KMS-11 (cell line): ENCODE data around the gene GAS2.

ENCODE experiments used
- H2AFZ ChIP-seq: fragments of 200-600 bp; sonication (generic); 2 replicates; pipeline ENCODE4 v1.6.1; 2016; ENCODE audit warnings: antibody characterized with exemption, mixed run types, low read depth
- H3K27ac ChIP-seq: fragments of 200-600 bp; sonication (generic); 2 replicates; pipeline ENCODE4 v1.6.1; 2016; ENCODE audit warnings: mild to moderate bottlenecking, mixed run types
- H3K27me3 ChIP-seq: fragments of 200-600 bp; sonication (generic); 2 replicates; pipeline ENCODE4 v1.6.1; 2017; ENCODE audit warnings: mild to moderate bottlenecking, low read depth, mixed run types, moderate library complexity; ENCODE audit not compliant: insufficient read depth
- H3K36me3 ChIP-seq: fragments of 200-600 bp; sonication (generic); 2 replicates; pipeline ENCODE4 v1.6.1; 2017; ENCODE audit warnings: mild to moderate bottlenecking, mixed run types; ENCODE audit not compliant: insufficient read depth
- H3K4me1 ChIP-seq: fragments of 200-600 bp; sonication (generic); 2 replicates; pipeline ENCODE4 v1.6.1; 2016; ENCODE audit warnings: mild to moderate bottlenecking, low read depth, mixed run types; ENCODE audit not compliant: poor library complexity, severe bottlenecking
- H3K4me2 ChIP-seq: fragments of 200-600 bp; sonication (generic); 2 replicates; pipeline ENCODE4 v1.7.0; 2016; ENCODE audit warnings: mild to moderate bottlenecking, mixed run types
- H3K4me3 ChIP-seq: fragments of 200-600 bp; sonication (generic); IDR thresholded peaks from 2 replicates; pipeline ENCODE4 v1.6.1; 2017; ENCODE audit warnings: low read depth, low read length, mixed read lengths; ENCODE audit not compliant: insufficient read depth
- H3K79me2 ChIP-seq: fragments of 200-600 bp; sonication (generic); 2 replicates; pipeline ENCODE4 v1.6.1; 2016; ENCODE audit warnings: low read depth, mixed run types; ENCODE audit not compliant: insufficient read depth
- H3K9ac ChIP-seq: fragments of 200-600 bp; sonication (generic); 2 replicates; pipeline ENCODE4 v1.6.1; 2016; ENCODE audit warnings: mild to moderate bottlenecking, mixed run types
- H4K20me1 ChIP-seq: fragments of 200-600 bp; sonication (generic); 2 replicates; pipeline ENCODE4 v1.6.1; 2016; ENCODE audit warnings: mild to moderate bottlenecking, mixed run types; ENCODE audit not compliant: insufficient read depth
- CTCF ChIP-seq: fragments of 200-600 bp; sonication (generic); conservative IDR thresholded peaks from 2 replicates; pipeline ENCODE4 v1.6.1; 2017; ENCODE audit warnings: low read depth, mild to moderate bottlenecking, antibody characterized with exemption, low read length, moderate library complexity, mixed read lengths

GAS2 gene

GRCh38 chr11:22786475-22786874 is 120.1 kb downstream of the GAS2 start:
- Histone ChIP-seq H3K9ac (no peak overlapping the region), H3K36me3 (no peaks in the 10 kb centered on the region), H3K27ac (no peak overlapping the region; the same call in 1 of the 2 replicates), H3K4me1 (peaks cover 24% of the 10 kb centered on the region), H3K79me2 (no peaks in the 10 kb centered on the region), H3K4me2 (peak overlapping the region; percentile 33), H2AFZ (no peak overlapping the region), H3K27me3 (no peaks in the 10 kb centered on the region), H4K20me1 (no peaks in the 10 kb centered on the region), H3K4me3 (no peak overlapping the region)
- TF ChIP-seq CTCF: no peak

GRCh38 chr11:22787055-22787454 is 120.6 kb downstream of the GAS2 start:
- no peaks in the 10 kb centered on the region for H3K27me3 ChIP-seq
- no peak overlapping the region for H3K4me3 ChIP-seq
- H4K20me1 ChIP-seq: no peaks in the 10 kb centered on the region
- no peaks in the 10 kb centered on the region for H3K79me2 ChIP-seq
- peaks cover 24% of the 10 kb centered on the region for H3K4me1 ChIP-seq
- H3K4me2 ChIP-seq: peak overlapping the region; percentile 33
- H3K9ac ChIP-seq: no peak overlapping the region
- no peaks in the 10 kb centered on the region for H3K36me3 ChIP-seq
- no peak for TF ChIP-seq CTCF
- no peak overlapping the region for H2AFZ ChIP-seq
- no peak overlapping the region for H3K27ac ChIP-seq

GRCh38 chr11:22787551-22788162 is 121.2 kb downstream of the GAS2 start:
- Histone ChIP-seq H3K9ac (no peak overlapping the region), H3K36me3 (no peaks in the 10 kb centered on the region), H3K4me3 (no peak overlapping the region), H3K79me2 (no peaks in the 10 kb centered on the region), H4K20me1 (no peaks in the 10 kb centered on the region), H3K4me2 (peak overlapping the region; percentile 33), H3K4me1 (peaks cover 24% of the 10 kb centered on the region), H3K27ac (no peak overlapping the region), H2AFZ (no peak overlapping the region), H3K27me3 (no peaks in the 10 kb centered on the region)
- peak; percentile 86 for TF ChIP-seq CTCF

- H3K9ac ChIP-seq: no peak overlapping the region
- H3K27me3 ChIP-seq: no peaks in the 10 kb centered on the region
- H4K20me1 ChIP-seq: no peaks in the 10 kb centered on the region
- no peak overlapping the region for H3K27ac ChIP-seq
- H3K4me2 ChIP-seq: no peak overlapping the region
- TF ChIP-seq CTCF: no peak
- no peak overlapping the region for H2AFZ ChIP-seq
- H3K79me2 ChIP-seq: no peaks in the 10 kb centered on the region
- H3K36me3 ChIP-seq: no peaks in the 10 kb centered on the region
- H3K4me1 ChIP-seq: peaks cover under 1% of the 10 kb centered on the region
- no peak overlapping the region for H3K4me3 ChIP-seq
Measured at GRCh38 chr11:22792497-22792896, 126.1 kb downstream of the GAS2 start.
